HL-60 (cell line): ENCODE measurements around the gene TMEM94.
"Not testable (repeated sequence)": the region's sequence is repeated elsewhere in the genome, so short reads cannot be mapped to it uniquely, and the experiment has no call there.

Experiments used
- DNase-seq, 2 experiments: peaks; one replicate each; pipeline ENCODE4 v3.0.0-alpha.2; 2010 to 2020; ENCODE audit warnings: low read depth in 1 of 2, low spot score in 1 of 2
- H3K27ac ChIP-seq: fragments of 250-450 bp; sonication (Bioruptor Pico); replicated peaks from 2 replicates; pipeline ENCODE4 v1.5.1; 2020; ENCODE audit warnings: mild to moderate bottlenecking, moderate library complexity
- H3K27me3 ChIP-seq: fragments of 250-450 bp; sonication (Bioruptor Pico); 2 replicates; pipeline ENCODE4 v1.5.1; 2021; ENCODE audit warnings: mild to moderate bottlenecking, moderate library complexity; ENCODE audit not compliant: insufficient read depth, poor library complexity, severe bottlenecking
- H3K4me3 ChIP-seq: replicated peaks from 2 replicates; pipeline ENCODE4 v1.5.1; 2011; ENCODE audit warnings: mild to moderate bottlenecking, control low read depth, low read length; ENCODE audit not compliant: insufficient read depth
- GABPA ChIP-seq: IDR thresholded peaks from 2 replicates; pipeline ENCODE4 v1.6.1; 2012; ENCODE audit warnings: low read depth
- POLR2AphosphoS5 ChIP-seq: IDR thresholded peaks from 2 replicates; pipeline ENCODE4 v1.6.1; 2012; ENCODE audit warnings: low read depth
- REST ChIP-seq: IDR thresholded peaks from 2 replicates; pipeline ENCODE4 v1.6.1; 2012; ENCODE audit warnings: low read depth; ENCODE audit not compliant: insufficient replicate concordance
- SPI1 ChIP-seq: IDR thresholded peaks from 2 replicates; pipeline ENCODE4 v1.6.1; 2012; ENCODE audit warnings: low read depth, mild to moderate bottlenecking, borderline replicate concordance
- TF ChIP-seq, protein P1 (sequence below): IDR thresholded peaks from one replicate; pipeline ENCODE4 v1.5.1; 2011; ENCODE audit warnings: low read length, control low read depth, inconsistent platforms; ENCODE audit not compliant: insufficient read depth

TMEM94 gene

DNA sequence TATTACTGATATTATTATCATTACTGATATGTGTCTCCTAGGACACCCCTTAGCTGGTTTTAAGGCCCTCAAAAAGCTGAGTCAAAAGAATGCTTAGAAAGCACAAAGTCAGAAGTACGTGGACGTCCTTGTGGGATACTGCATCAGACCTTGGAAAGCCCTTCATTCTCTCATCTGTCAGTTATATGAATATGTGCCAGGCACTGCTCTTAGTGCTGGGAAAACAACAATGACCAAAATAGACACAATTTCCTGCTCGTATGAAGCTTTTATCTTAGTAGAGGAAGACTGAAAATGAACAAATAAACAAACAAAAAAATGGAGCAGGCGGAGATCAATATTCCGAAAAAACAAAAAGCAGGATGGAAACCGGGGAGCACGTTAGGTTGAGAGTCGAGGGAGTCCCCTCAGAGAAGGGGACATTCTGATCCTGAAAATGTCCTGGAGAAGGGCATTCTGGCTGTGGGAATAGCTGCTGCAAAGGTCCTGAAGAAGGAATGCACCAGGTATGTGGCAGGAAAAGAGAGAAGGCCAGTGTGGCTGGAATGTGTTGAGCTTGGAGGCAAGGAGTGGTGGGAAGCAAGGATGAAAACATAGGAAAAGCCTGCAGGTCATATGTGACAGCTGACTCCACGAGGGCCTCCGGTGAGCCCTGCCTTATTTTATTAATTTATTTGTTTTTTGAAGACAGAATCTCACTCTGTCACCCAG lies 15.5 kb upstream of the TMEM94 start:
- H3K27ac ChIP-seq, result no peak overlapping the region
- DNase-seq, result no peak
- no peaks in the 10 kb centered on the region for H3K27me3 ChIP-seq
- TF ChIP-seq REST (no peak), POLR2AphosphoS5 (no peak), GABPA (no peak)
- TF ChIP-seq, protein P1, sequence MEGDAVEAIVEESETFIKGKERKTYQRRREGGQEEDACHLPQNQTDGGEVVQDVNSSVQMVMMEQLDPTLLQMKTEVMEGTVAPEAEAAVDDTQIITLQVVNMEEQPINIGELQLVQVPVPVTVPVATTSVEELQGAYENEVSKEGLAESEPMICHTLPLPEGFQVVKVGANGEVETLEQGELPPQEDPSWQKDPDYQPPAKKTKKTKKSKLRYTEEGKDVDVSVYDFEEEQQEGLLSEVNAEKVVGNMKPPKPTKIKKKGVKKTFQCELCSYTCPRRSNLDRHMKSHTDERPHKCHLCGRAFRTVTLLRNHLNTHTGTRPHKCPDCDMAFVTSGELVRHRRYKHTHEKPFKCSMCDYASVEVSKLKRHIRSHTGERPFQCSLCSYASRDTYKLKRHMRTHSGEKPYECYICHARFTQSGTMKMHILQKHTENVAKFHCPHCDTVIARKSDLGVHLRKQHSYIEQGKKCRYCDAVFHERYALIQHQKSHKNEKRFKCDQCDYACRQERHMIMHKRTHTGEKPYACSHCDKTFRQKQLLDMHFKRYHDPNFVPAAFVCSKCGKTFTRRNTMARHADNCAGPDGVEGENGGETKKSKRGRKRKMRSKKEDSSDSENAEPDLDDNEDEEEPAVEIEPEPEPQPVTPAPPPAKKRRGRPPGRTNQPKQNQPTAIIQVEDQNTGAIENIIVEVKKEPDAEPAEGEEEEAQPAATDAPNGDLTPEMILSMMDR, result no peak
- H3K4me3 ChIP-seq, result no peak overlapping the region

DNA sequence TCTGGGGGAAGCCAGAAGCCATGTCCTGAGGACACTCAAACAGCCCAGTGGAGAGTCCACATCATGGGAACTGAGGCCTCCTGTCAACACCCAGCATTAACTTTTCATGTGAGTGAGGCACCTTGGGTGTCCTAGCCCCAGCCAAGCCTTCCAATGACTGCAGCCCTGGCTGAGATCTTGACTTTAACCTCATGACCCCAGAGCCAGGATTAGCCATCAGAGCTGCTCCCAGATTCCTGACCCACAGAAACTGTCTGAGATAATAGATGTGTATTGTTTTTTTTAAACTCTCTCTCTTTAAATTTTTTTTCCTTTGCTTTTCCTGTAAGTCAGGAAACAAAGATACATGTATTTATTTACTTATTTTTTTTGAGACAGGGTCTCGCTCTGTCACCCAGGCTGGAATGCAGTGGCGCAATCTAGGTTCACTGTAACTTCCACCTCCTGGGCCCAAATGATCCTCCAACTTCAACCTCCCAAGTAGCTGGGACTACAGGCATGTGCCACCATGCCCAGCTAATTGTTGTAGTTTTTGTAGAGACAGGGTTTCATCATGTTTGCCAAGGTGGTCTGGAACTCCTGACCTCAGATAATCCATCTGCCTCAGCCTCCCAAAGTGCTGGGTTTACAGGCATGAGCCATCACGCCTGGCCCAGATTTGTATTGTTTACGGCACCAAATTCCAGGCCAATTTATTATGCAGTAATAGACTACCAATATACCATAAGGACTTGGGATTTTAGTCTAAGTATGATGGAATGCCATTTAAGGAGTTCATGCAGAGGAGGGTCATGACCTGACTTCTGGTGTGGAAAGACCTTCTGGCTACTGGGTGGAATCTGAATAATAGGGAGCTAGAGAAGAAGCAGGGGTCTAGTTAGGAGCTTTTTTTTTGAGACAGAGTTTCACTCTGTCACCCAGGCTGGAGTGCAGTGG lies 14.0 kb upstream of the TMEM94 start:
- Histone ChIP-seq H3K27me3 (no peaks in the 10 kb centered on the region), H3K4me3 (no peak overlapping the region), H3K27ac (no peak overlapping the region)
- no peak for DNase-seq
- no peak for TF ChIP-seq REST
- TF ChIP-seq POLR2AphosphoS5, result no peak
- TF ChIP-seq, protein P1, result no peak
- TF ChIP-seq SPI1, result no peak
- no peak for TF ChIP-seq GABPA

GRCh38 chr17:75445296-75445695 lies 11.1 kb upstream of the TMEM94 start:
- H3K27ac ChIP-seq, result no peak overlapping the region
- no peaks in the 10 kb centered on the region for H3K27me3 ChIP-seq
- no peak overlapping the region for H3K4me3 ChIP-seq
- DNase-seq, result no peak
- TF ChIP-seq SPI1 (no peak), GABPA (no peak), POLR2AphosphoS5 (no peak), REST (no peak)
- TF ChIP-seq, protein P1, result no peak

- H3K4me3 ChIP-seq, H3K27ac ChIP-seq, H3K27me3 ChIP-seq, DNase-seq: not testable (repeated sequence)
Measured at GRCh38 chr17:75445896-75446295, 10.5 kb upstream of the TMEM94 start.
